K562 (cell line): ENCODE measurements around the gene SFXN5. TPM values are rescaled to one million over a fixed set of nuclear protein-coding genes. Genes with fewer than 3 reads are reported as not detected.

ENCODE experiments used
- DPF2 ChIP-seq: fragments of 450-650 bp; IDR thresholded peaks from 2 replicates; pipeline ENCODE4 v1.6.1; 2016
- NKRF ChIP-seq: fragments of 450-650 bp; IDR thresholded peaks from 2 replicates; pipeline ENCODE4 v1.6.1; 2016; ENCODE audit warnings: borderline replicate concordance
- PTRF ChIP-seq: fragments of 450-650 bp; IDR thresholded peaks from 2 replicates; pipeline ENCODE4 v1.6.1; 2016; ENCODE audit warnings: mild to moderate bottlenecking, missing genetic modification characterization, missing compliant biosample characterization
- ZBTB8A ChIP-seq: fragments of 450-650 bp; IDR thresholded peaks from 2 replicates; pipeline ENCODE4 v1.6.1; 2018; ENCODE audit warnings: mild to moderate bottlenecking, moderate library complexity; ENCODE audit not compliant: partially characterized antibody
- ZFP36 ChIP-seq: fragments of 150-350 bp; IDR thresholded peaks from 2 replicates; pipeline ENCODE4 v1.6.1; 2018; ENCODE audit warnings: low read length, low read depth; ENCODE audit not compliant: partially characterized antibody
- ZNF41 ChIP-seq: fragments of 250-450 bp; sonication (Bioruptor Pico); conservative IDR thresholded peaks from 2 replicates; pipeline ENCODE4 v1.4.0; 2020; ENCODE audit warnings: mild to moderate bottlenecking
- ZNF644 ChIP-seq: fragments of 200-800 bp; sonication (Bioruptor generic); IDR thresholded peaks from 2 replicates; pipeline ENCODE4 v1.6.1; 2016; ENCODE audit warnings: low read depth, missing genetic modification characterization, missing compliant biosample characterization
- polyA plus RNA-seq, 8 experiments: library from polyadenylated mRNA; depleted of rRNA in 4 of 8; stranded (reverse) in 5 of 8; unstranded in 3 of 8; fragments of >200 nt; fragmentation: Nextera tagmentation in 2 of 8; fragmentation: Illumina TruSeq in 1 of 8; extraction: Ambion mirVana in 2 of 8; extraction: Trizol in 1 of 8; gene quantifications; 2 replicates each; pipeline versions ENCODE4 v1.2.1 to v1.2.3, GENCODE V29; 2011 to 2014; ENCODE audit warnings: inconsistent platforms in 1 of 8, missing spikeins in 1 of 8
- total RNA-seq, 7 experiments: library from RNA; depleted of rRNA in 6 of 7; stranded (reverse); fragments of >200 nt in 6 of 7; fragmentation: Illumina TruSeq in 2 of 7; extraction: Trizol in 2 of 7; gene quantifications; 2 replicates each; pipeline versions ENCODE4 v1.2.1 to v1.2.3, GENCODE V29; 2011 to 2021; ENCODE audit warnings: low replicate concordance in 1 of 7
- TF ChIP-seq, protein P1 (sequence below): fragments of 450-650 bp; IDR thresholded peaks from 2 replicates; pipeline ENCODE4 v1.6.1; 2016; ENCODE audit warnings: low read depth, mild to moderate bottlenecking, moderate library complexity
- TF ChIP-seq, protein P2 (sequence below): fragments of 450-650 bp; formaldehyde crosslinking; IDR thresholded peaks from 2 replicates; pipeline ENCODE4 v1.4.0; 2022; ENCODE audit warnings: missing genetic modification characterization

SFXN5 gene
- total and polyA plus RNA-seq, 9 of the 15 experiments (the other 6 are each of a cell fraction or from before 2014, with no cell fraction given): 8.3 to 22.6 (median 16.0) TPM

GRCh38 chr2:72995430-72996116, 75.9 kb downstream of the SFXN5 start (continued):
- no peak for TF ChIP-seq NKRF
- no peak for TF ChIP-seq DPF2
- TF ChIP-seq, protein P1, sequence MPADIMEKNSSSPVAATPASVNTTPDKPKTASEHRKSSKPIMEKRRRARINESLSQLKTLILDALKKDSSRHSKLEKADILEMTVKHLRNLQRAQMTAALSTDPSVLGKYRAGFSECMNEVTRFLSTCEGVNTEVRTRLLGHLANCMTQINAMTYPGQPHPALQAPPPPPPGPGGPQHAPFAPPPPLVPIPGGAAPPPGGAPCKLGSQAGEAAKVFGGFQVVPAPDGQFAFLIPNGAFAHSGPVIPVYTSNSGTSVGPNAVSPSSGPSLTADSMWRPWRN: no peak
- no peak for TF ChIP-seq ZFP36
- TF ChIP-seq ZBTB8A: no peak
- TF ChIP-seq PTRF (tag): no peak
- TF ChIP-seq ZNF41 (CRISPR knock-in tag): no peak
- TF ChIP-seq, protein P2, sequence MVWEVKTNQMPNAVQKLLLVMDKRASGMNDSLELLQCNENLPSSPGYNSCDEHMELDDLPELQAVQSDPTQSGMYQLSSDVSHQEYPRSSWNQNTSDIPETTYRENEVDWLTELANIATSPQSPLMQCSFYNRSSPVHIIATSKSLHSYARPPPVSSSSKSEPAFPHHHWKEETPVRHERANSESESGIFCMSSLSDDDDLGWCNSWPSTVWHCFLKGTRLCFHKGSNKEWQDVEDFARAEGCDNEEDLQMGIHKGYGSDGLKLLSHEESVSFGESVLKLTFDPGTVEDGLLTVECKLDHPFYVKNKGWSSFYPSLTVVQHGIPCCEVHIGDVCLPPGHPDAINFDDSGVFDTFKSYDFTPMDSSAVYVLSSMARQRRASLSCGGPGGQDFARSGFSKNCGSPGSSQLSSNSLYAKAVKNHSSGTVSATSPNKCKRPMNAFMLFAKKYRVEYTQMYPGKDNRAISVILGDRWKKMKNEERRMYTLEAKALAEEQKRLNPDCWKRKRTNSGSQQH (CRISPR knock-in tag): no peak
- TF ChIP-seq ZNF644 (tag): no peak
